Mesothelial cell of epicardium (in vitro differentiated cells): ENCODE data around the gene SYNGR2. TPM values are rescaled to one million over a fixed set of nuclear protein-coding genes. Genes with fewer than 3 reads are reported as not detected.
"Not testable (repeated sequence)": the region's sequence is repeated elsewhere in the genome, so short reads cannot be mapped to it uniquely, and the experiment has no call there.

Experiments
- DNase-seq, 2 experiments: peaks; one replicate each; pipeline ENCODE4 v3.0.0; 2021; ENCODE audit warnings: low spot score in 2 of 2; ENCODE audit not compliant: unreplicated experiment in 2 of 2
- H3K27ac Mint-ChIP-seq: 2 replicates; pipeline ENCODE4 v1.8.0; 2021; ENCODE audit warnings: mixed read lengths
- H3K27me3 Mint-ChIP-seq: 2 replicates; pipeline ENCODE4 v1.8.0; 2021; ENCODE audit warnings: low read depth, mixed read lengths
- H3K36me3 Mint-ChIP-seq: 2 replicates; pipeline ENCODE4 v1.8.0; 2021; ENCODE audit warnings: mixed read lengths
- H3K4me1 Mint-ChIP-seq: 2 replicates; pipeline ENCODE4 v1.8.0; 2021; ENCODE audit warnings: mixed read lengths
- H3K4me3 Mint-ChIP-seq: 2 replicates; pipeline ENCODE4 v1.8.0; 2021; ENCODE audit warnings: mild to moderate bottlenecking, moderate library complexity, mixed read lengths
- H3K9me3 Mint-ChIP-seq: 2 replicates; pipeline ENCODE4 v1.8.0; 2021; ENCODE audit warnings: mixed read lengths
- CTCF ChIP-seq: fragments of 200-600 bp; sonication (generic); IDR thresholded peaks from one replicate; pipeline ENCODE4 v1.5.0; 2021; ENCODE audit warnings: antibody characterized with exemption; ENCODE audit not compliant: unreplicated experiment
- total RNA-seq: library from RNA; stranded (reverse); gene quantifications from 3 replicates; pipeline ENCODE4 v1.2.1, GENCODE V29; 2021

The SYNGR2 gene
- total RNA-seq, 1 donor from 2014 or later: 52.0 TPM

DNA sequence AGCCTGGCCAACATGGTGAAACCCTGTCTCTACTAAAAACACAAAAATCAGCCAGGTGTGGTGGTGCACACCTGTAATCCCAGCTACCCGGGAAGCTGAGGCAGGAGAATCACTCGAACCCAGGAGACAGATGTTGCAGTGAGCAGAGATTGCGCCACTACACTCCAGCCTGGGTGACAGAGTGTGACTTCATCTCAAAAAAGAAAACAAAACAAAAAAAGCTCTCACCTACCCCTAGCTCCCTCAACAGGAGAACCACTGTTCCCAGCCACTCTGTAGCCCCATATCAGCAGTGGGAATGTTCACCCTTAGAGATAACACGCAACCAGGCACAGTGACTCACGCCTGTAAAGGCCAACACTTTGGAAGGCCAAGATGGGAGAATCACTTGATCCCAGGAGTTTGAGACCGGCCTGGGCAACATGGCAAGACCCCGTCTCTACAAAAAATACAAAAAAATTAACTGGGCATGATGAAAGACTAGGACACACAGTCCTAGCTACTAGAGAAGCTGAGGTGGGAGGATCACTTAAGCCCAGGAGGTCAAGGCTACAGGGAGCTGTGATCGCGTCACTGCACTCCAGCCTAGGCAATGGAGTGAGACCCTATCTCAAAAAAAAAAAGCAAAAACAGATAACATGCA lies 32.4 kb upstream of the SYNGR2 start:
- H3K9me3 Mint-ChIP-seq: no peaks in the 10 kb centered on the region
- no peak for DNase-seq
- no peaks in the 10 kb centered on the region for H3K36me3 Mint-ChIP-seq
- peaks cover 14% of the 10 kb centered on the region for H3K4me1 Mint-ChIP-seq
- H3K4me3 Mint-ChIP-seq: no peak overlapping the region
- no peak overlapping the region for H3K27ac Mint-ChIP-seq
- H3K27me3 Mint-ChIP-seq: peaks cover under 1% of the 10 kb centered on the region
- TF ChIP-seq CTCF: no peak

DNA sequence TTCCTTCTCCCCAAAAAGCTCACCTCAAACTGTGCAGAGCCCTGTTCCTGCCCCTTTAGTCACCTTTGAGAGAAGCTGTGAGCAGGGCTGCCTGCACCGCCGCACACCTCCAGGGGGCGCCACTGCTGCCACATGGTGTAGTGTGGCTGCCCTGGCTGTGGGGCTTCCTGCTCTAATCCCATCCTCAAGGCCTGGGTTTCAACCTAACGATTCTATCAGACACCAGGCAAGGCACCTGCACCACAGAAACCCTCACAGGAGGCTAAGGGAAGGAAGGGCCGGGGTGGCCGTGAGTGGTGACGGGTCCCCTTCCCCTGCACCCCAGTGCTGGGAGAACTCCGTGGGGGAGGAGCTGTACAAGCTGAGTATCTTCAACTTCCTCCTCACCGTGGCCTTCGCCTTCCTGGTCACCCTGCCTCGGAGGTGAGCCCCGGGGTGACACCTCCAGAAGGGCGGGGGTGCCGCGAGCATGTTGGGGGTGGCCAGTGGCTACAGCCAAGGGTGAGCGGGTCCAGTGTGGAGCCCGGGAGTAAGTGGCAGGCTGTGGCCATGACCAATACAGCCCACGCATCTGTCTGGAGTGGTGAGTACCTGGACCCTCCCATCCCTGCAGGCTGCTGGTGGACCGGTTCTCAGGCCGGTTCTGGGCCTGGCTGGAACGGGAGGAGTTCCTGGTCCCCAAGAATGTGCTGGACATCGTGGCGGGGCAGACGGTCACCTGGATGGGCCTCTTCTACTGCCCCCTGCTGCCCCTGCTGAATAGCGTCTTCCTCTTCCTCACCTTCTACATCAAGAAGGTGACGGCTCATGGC lies 30.8 kb upstream of the SYNGR2 start:
- no peaks in the 10 kb centered on the region for H3K36me3 Mint-ChIP-seq
- peaks cover 15% of the 10 kb centered on the region for H3K4me1 Mint-ChIP-seq
- no peaks in the 10 kb centered on the region for H3K27me3 Mint-ChIP-seq
- no peak overlapping the region for H3K27ac Mint-ChIP-seq
- no peaks in the 10 kb centered on the region for H3K9me3 Mint-ChIP-seq
- DNase-seq: no peak
- TF ChIP-seq CTCF: peak; percentile 18
- H3K4me3 Mint-ChIP-seq: no peak overlapping the region

DNA sequence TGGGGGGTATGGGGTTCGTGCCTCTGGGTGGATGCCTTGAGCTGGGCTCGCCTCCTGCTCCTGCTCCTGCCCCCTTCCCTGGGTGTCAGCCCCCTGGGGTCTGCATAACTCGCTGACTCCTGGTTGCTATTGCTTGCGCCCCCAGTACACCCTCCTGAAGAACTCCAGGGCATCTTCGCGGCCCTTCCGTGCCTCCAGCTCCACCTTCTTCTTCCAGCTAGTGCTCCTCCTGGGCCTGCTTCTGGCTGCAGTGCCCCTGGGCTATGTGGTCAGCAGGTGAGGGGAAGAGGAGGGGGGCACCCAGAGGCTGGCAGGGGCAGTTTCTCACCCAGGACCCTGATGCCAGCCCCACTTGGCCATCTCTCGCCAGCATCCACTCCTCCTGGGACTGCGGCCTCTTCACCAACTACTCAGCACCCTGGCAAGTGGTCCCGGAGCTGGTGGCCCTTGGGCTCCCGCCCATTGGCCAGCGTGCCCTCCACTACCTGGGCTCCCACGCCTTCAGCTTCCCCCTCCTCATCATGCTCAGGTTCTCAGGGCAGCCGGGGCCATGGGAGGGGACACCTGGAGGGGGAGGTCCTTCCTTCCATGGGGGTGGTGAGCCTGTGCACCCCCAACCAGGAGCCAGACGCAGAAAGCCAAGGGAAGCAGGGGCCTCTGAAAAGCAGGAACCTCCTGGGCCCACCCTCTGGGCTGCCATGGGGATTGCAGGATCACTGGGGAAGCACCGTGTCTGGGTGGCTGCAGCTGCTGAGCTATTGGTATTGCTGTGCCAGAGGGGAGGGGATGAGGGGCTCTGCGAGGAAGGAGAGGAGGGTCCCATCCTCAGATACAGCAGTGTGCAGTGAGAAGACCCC lies 29.9 kb upstream of the SYNGR2 start:
- no peaks in the 10 kb centered on the region for H3K36me3 Mint-ChIP-seq
- H3K27ac Mint-ChIP-seq: no peak overlapping the region
- H3K27me3 Mint-ChIP-seq: no peaks in the 10 kb centered on the region
- H3K9me3 Mint-ChIP-seq: no peaks in the 10 kb centered on the region
- no peak for DNase-seq
- no peak overlapping the region for H3K4me3 Mint-ChIP-seq
- TF ChIP-seq CTCF: no peak
- peaks cover 13% of the 10 kb centered on the region for H3K4me1 Mint-ChIP-seq

GRCh38 chr17:78139861-78140168 lies 28.6 kb upstream of the SYNGR2 start:
- H3K4me3 Mint-ChIP-seq, H3K36me3 Mint-ChIP-seq, H3K27me3 Mint-ChIP-seq, DNase-seq, H3K9me3 Mint-ChIP-seq: not testable (repeated sequence)
- peaks cover 25% of the 10 kb centered on the region for H3K4me1 Mint-ChIP-seq
- H3K27ac Mint-ChIP-seq: peak overlapping the region; percentile 59

DNA sequence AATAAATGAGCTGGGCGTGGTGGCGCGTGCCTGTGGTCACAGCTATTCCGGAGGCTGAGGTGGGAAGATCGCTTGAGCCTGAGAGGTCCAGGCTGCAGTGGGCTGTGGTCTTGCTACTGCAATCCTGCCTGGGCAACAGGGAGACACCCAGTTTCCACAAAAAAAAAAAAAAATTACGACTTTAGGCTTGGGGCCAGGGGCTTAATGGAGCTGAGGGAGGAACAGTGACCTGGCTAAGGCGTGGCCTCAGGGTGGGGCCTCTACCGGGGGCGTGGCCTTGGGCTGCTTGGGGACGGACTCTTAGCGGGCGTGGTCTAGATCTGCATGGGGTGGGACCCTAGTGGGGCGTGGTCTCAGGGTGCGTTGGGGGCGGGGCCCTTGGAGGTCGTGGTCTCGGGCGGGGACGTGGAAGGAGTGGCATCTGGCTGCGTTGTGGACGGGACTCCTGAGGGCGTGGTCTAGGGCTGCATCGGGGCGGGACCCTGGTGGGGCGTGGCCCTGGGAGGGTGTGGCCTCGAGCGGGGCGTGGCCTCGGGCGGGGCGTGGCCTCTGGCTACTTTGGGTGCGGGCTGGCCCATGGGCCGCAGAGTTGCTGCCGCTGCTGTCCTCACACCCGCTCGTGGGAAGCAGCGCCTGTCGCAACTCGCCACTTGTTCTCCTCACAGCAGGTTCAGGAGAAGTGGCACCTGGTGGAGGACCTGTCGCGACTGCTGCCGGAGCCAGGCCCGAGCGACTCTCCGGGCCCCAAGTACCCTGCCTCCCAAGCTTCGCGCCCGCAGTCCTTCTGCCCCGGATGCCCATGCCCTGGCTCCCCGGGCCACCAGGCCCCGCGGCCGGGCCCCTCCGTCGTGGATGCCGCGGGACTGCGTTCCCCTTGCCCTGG lies 28.0 kb upstream of the SYNGR2 start:
- DNase-seq: peak; percentile 51 to 78

More for the DNA sequence above, 28.0 kb upstream of the SYNGR2 start:
- no peak for TF ChIP-seq CTCF
- peak overlapping the region; percentile 24 for H3K4me3 Mint-ChIP-seq
- no peaks in the 10 kb centered on the region for H3K36me3 Mint-ChIP-seq
- H3K9me3 Mint-ChIP-seq: no peaks in the 10 kb centered on the region
- H3K27me3 Mint-ChIP-seq: no peaks in the 10 kb centered on the region
- peaks cover 26% of the 10 kb centered on the region for H3K4me1 Mint-ChIP-seq
- H3K27ac Mint-ChIP-seq: peak overlapping the region; percentile 78
